ENCODE data around the gene MRAP2.
"Not testable (repeated sequence)": the region's sequence is repeated elsewhere in the genome, so short reads cannot be mapped to it uniquely, and the experiment has no call there.

MRAP2 gene

GRCh38 chr6:84082689-84083265, 49.2 kb downstream of the MRAP2 start:
- H3K27me3 ChIP-seq (ENCODE audit: control insufficient read depth, insufficient read depth, low read length) = peaks cover 11% of the 10 kb centered on the region
- H3K4me1 ChIP-seq (ENCODE audit: control insufficient read depth, insufficient read depth, low read length) = no peaks in the 10 kb centered on the region
- no peak overlapping the region for H3K9ac ChIP-seq (ENCODE audit: low read depth, low read length)
- no peak overlapping the region for H3K4me3 ChIP-seq (ENCODE audit: low read length)
- H3K4me2 ChIP-seq (ENCODE audit: low read length) = no peak overlapping the region
- no peaks in the 10 kb centered on the region for H3K36me3 ChIP-seq (ENCODE audit: insufficient read depth, low read length)
- H3K9me3 ChIP-seq (replicated peaks; ENCODE audit: low read length) = no peaks in the 10 kb centered on the region

GRCh38 chr6:84084705-84085104, 51.1 kb downstream of the MRAP2 start:
- not testable (repeated sequence) for H3K36me3 ChIP-seq (ENCODE audit: insufficient read depth, low read length); H3K9me3 ChIP-seq (replicated peaks; ENCODE audit: low read length); H3K4me3 ChIP-seq (ENCODE audit: low read length); H3K9ac ChIP-seq (ENCODE audit: low read depth, low read length); H3K4me1 ChIP-seq (ENCODE audit: control insufficient read depth, insufficient read depth, low read length); H3K4me2 ChIP-seq (ENCODE audit: low read length)
- peaks cover 16% of the 10 kb centered on the region for H3K27me3 ChIP-seq (ENCODE audit: control insufficient read depth, insufficient read depth, low read length)

- Histone ChIP-seq H3K4me1 (ENCODE audit: control insufficient read depth, insufficient read depth, low read length) (no peaks in the 10 kb centered on the region), H3K4me3 (ENCODE audit: low read length) (no peak overlapping the region), H3K4me2 (ENCODE audit: low read length) (no peak overlapping the region), H3K9ac (ENCODE audit: low read depth, low read length) (no peak overlapping the region), H3K27me3 (ENCODE audit: control insufficient read depth, insufficient read depth, low read length) (peaks cover 16% of the 10 kb centered on the region), H3K36me3 (ENCODE audit: insufficient read depth, low read length) (no peaks in the 10 kb centered on the region), H3K9me3 (replicated peaks; ENCODE audit: low read length) (no peaks in the 10 kb centered on the region)
Measured at GRCh38 chr6:84086056-84086455, 52.5 kb downstream of the MRAP2 start.

GRCh38 chr6:84086545-84087429, 53.2 kb downstream of the MRAP2 start:
- H3K9me3 ChIP-seq (replicated peaks; ENCODE audit: low read length) = no peaks in the 10 kb centered on the region
- no peaks in the 10 kb centered on the region for H3K36me3 ChIP-seq (ENCODE audit: insufficient read depth, low read length)
- no peak overlapping the region for H3K4me2 ChIP-seq (ENCODE audit: low read length)
- no peak overlapping the region for H3K9ac ChIP-seq (ENCODE audit: low read depth, low read length)
- peaks cover 16% of the 10 kb centered on the region for H3K27me3 ChIP-seq (ENCODE audit: control insufficient read depth, insufficient read depth, low read length)
- H3K4me3 ChIP-seq (ENCODE audit: low read length) = no peak overlapping the region
- H3K4me1 ChIP-seq (ENCODE audit: control insufficient read depth, insufficient read depth, low read length) = no peaks in the 10 kb centered on the region

- Histone ChIP-seq H3K27me3 (ENCODE audit: control insufficient read depth, insufficient read depth, low read length) (peaks cover 16% of the 10 kb centered on the region), H3K4me2 (ENCODE audit: low read length) (no peak overlapping the region), H3K36me3 (ENCODE audit: insufficient read depth, low read length) (no peaks in the 10 kb centered on the region)
Measured at GRCh38 chr6:84089081-84089480, 55.5 kb downstream of the MRAP2 start.

GRCh38 chr6:84089552-84089951, 56.0 kb downstream of the MRAP2 start:
- no peak overlapping the region for H3K4me2 ChIP-seq (ENCODE audit: low read length)
- no peak overlapping the region for H3K4me3 ChIP-seq (ENCODE audit: low read length)
- H3K36me3 ChIP-seq (ENCODE audit: insufficient read depth, low read length) = no peaks in the 10 kb centered on the region
- H3K27me3 ChIP-seq (ENCODE audit: control insufficient read depth, insufficient read depth, low read length) = peaks cover 16% of the 10 kb centered on the region
- H3K4me1 ChIP-seq (ENCODE audit: control insufficient read depth, insufficient read depth, low read length) = no peaks in the 10 kb centered on the region
- no peak overlapping the region for H3K9ac ChIP-seq (ENCODE audit: low read depth, low read length)
- no peaks in the 10 kb centered on the region for H3K9me3 ChIP-seq (replicated peaks; ENCODE audit: low read length)

More at GRCh38 chr6:84089081-84089480, 55.5 kb downstream of the MRAP2 start:
- Histone ChIP-seq H3K9me3 (replicated peaks; ENCODE audit: low read length) (no peaks in the 10 kb centered on the region), H3K9ac (ENCODE audit: low read depth, low read length) (no peak overlapping the region), H3K4me1 (ENCODE audit: control insufficient read depth, insufficient read depth, low read length) (no peaks in the 10 kb centered on the region), H3K4me3 (ENCODE audit: low read length) (no peak overlapping the region)

GRCh38 chr6:84093441-84094435, 60.2 kb downstream of the MRAP2 start:
- Histone ChIP-seq H3K4me2 (ENCODE audit: low read length) (no peak overlapping the region), H3K9me3 (replicated peaks; ENCODE audit: low read length) (no peaks in the 10 kb centered on the region), H3K27me3 (ENCODE audit: control insufficient read depth, insufficient read depth, low read length) (peaks cover 2% of the 10 kb centered on the region), H3K9ac (ENCODE audit: low read depth, low read length) (no peak overlapping the region), H3K36me3 (ENCODE audit: insufficient read depth, low read length) (no peaks in the 10 kb centered on the region), H3K4me3 (ENCODE audit: low read length) (no peak overlapping the region), H3K4me1 (ENCODE audit: control insufficient read depth, insufficient read depth, low read length) (no peaks in the 10 kb centered on the region)

- no peaks in the 10 kb centered on the region for H3K9me3 ChIP-seq (replicated peaks; ENCODE audit: low read length)
- no peak overlapping the region for H3K9ac ChIP-seq (ENCODE audit: low read depth, low read length)
- H3K4me2 ChIP-seq (ENCODE audit: low read length) = no peak overlapping the region
Measured at GRCh38 chr6:84095156-84095555, 61.6 kb downstream of the MRAP2 start.

GRCh38 chr6:84103029-84103428, 69.5 kb downstream of the MRAP2 start:
- Histone ChIP-seq H3K36me3 (ENCODE audit: insufficient read depth, low read length) (no peaks in the 10 kb centered on the region), H3K4me1 (ENCODE audit: control insufficient read depth, insufficient read depth, low read length) (peaks cover 3% of the 10 kb centered on the region), H3K4me2 (ENCODE audit: low read length) (no peak overlapping the region), H3K4me3 (ENCODE audit: low read length) (no peak overlapping the region), H3K9me3 (replicated peaks; ENCODE audit: low read length) (no peaks in the 10 kb centered on the region), H3K9ac (ENCODE audit: low read depth, low read length) (no peak overlapping the region), H3K27me3 (ENCODE audit: control insufficient read depth, insufficient read depth, low read length) (peaks cover 13% of the 10 kb centered on the region)

More at GRCh38 chr6:84095156-84095555, 61.6 kb downstream of the MRAP2 start:
- no peaks in the 10 kb centered on the region for H3K4me1 ChIP-seq (ENCODE audit: control insufficient read depth, insufficient read depth, low read length)
- H3K36me3 ChIP-seq (ENCODE audit: insufficient read depth, low read length) = no peaks in the 10 kb centered on the region
- no peak overlapping the region for H3K4me3 ChIP-seq (ENCODE audit: low read length)
- peaks cover 2% of the 10 kb centered on the region for H3K27me3 ChIP-seq (ENCODE audit: control insufficient read depth, insufficient read depth, low read length)

- H3K27me3 ChIP-seq (ENCODE audit: control insufficient read depth, insufficient read depth, low read length) = peaks cover 15% of the 10 kb centered on the region
- H3K36me3 ChIP-seq (ENCODE audit: insufficient read depth, low read length); H3K4me1 ChIP-seq (ENCODE audit: control insufficient read depth, insufficient read depth, low read length); H3K9ac ChIP-seq (ENCODE audit: low read depth, low read length); H3K9me3 ChIP-seq (replicated peaks; ENCODE audit: low read length); H3K4me3 ChIP-seq (ENCODE audit: low read length); H3K4me2 ChIP-seq (ENCODE audit: low read length): not testable (repeated sequence)
Measured at GRCh38 chr6:84105215-84105924, 71.8 kb downstream of the MRAP2 start.

GRCh38 chr6:84107495-84107894, 73.9 kb downstream of the MRAP2 start:
- H3K9me3 ChIP-seq (replicated peaks; ENCODE audit: low read length) = no peaks in the 10 kb centered on the region
- H3K36me3 ChIP-seq (ENCODE audit: insufficient read depth, low read length) = no peaks in the 10 kb centered on the region
- peaks cover 11% of the 10 kb centered on the region for H3K27me3 ChIP-seq (ENCODE audit: control insufficient read depth, insufficient read depth, low read length)
- H3K9ac ChIP-seq (ENCODE audit: low read depth, low read length) = no peak overlapping the region
- H3K4me3 ChIP-seq (ENCODE audit: low read length) = no peak overlapping the region
- H3K4me1 ChIP-seq (ENCODE audit: control insufficient read depth, insufficient read depth, low read length) = peaks cover 3% of the 10 kb centered on the region
- no peak overlapping the region for H3K4me2 ChIP-seq (ENCODE audit: low read length)
